Panc1 (cell line): ENCODE data around the gene PALB2. TPM values are rescaled to one million over a fixed set of nuclear protein-coding genes. Genes with fewer than 3 reads are reported as not detected.

Source experiments
- ATAC-seq: fragments of 200-7000 bp; cut with Tn5 transposase; 2 replicates; pipeline ENCODE4 v1.9.1; 2020; ENCODE audit warnings: mild to moderate bottlenecking, moderate library complexity
- BruUV-seq: library from RNA; stranded (reverse); fragments of 400-500 nt; replicated peaks from 2 replicates; lab custom pipeline; 2021; lab: Mats Ljungman, UMichigan
- CTCF ChIA-PET: fragments of 300-600 bp; sonication (Branson Sonifier 250); formaldehyde crosslinking; loops from one replicate; lab custom pipeline; 2022; ENCODE audit warnings: antibody characterized with exemption; lab: Charles Lee
- POLR2A ChIA-PET: fragments of 300-600 bp; sonication (Branson Sonifier 250); formaldehyde crosslinking; loops from one replicate; lab custom pipeline; 2022; ENCODE audit warnings: antibody characterized with exemption; lab: Charles Lee
- DNase-seq: peaks from one replicate; pipeline ENCODE4 v3.0.0-alpha.2; 2010; ENCODE audit warnings: low read depth, low spot score
- H3K27ac ChIP-seq: 2 replicates; pipeline ENCODE4 v1.5.1; 2011; ENCODE audit warnings: mild to moderate bottlenecking, low read length, inconsistent platforms
- H3K27me3 ChIP-seq: fragments of 200-500 bp; sonication (Bioruptor generic); 2 replicates; pipeline ENCODE4 v1.6.0; 2014; ENCODE audit warnings: low read length, inconsistent platforms; ENCODE audit not compliant: control insufficient read depth, insufficient read depth
- H3K36me3 ChIP-seq: fragments of 200-500 bp; sonication (Bioruptor generic); 2 replicates; pipeline ENCODE4 v1.5.1; 2014; ENCODE audit warnings: inconsistent platforms, mild to moderate bottlenecking, low read length, moderate library complexity; ENCODE audit not compliant: control insufficient read depth, insufficient read depth
- H3K4me1 ChIP-seq: 2 replicates; pipeline ENCODE4 v1.5.1; 2011; ENCODE audit warnings: inconsistent platforms, mild to moderate bottlenecking, low read length, moderate library complexity; ENCODE audit not compliant: control insufficient read depth, insufficient read depth
- H3K4me3 ChIP-seq, 2 experiments: 2 replicates each; pipeline ENCODE4 v1.5.1; 2011 to 2012; ENCODE audit warnings: low read depth in 2 of 2, low read length in 2 of 2, mild to moderate bottlenecking in 2 of 2, inconsistent platforms in 1 of 2, moderate library complexity in 1 of 2
- H3K9me3 ChIP-seq: fragments of 200-500 bp; sonication (Bioruptor generic); 2 replicates; pipeline ENCODE4 v1.5.1; 2014; ENCODE audit warnings: low read depth, mild to moderate bottlenecking, inconsistent platforms, low read length, moderate library complexity; ENCODE audit not compliant: control insufficient read depth, insufficient read depth
- POLR2AphosphoS5 ChIP-seq: IDR thresholded peaks from 2 replicates; pipeline ENCODE4 v1.6.1; 2012; ENCODE audit warnings: mild to moderate bottlenecking, low read depth, low read length, moderate library complexity
- SIN3A ChIP-seq: IDR thresholded peaks from 2 replicates; pipeline ENCODE4 v1.6.1; 2012; ENCODE audit warnings: low read depth, mild to moderate bottlenecking, low read length, moderate library complexity, borderline replicate concordance; ENCODE audit not compliant: insufficient read depth
- TCF7L2 ChIP-seq: IDR thresholded peaks from 2 replicates; pipeline ENCODE4 v1.6.1; 2011; ENCODE audit warnings: mild to moderate bottlenecking, low read depth, low read length, inconsistent platforms
- in situ Hi-C: cut with HindIII; loops from 2 replicates; pipeline ENCODE4 v1.10.0; 2016; ENCODE audit warnings: low sequenced_read_pairs, low pct_unique_long_range_greater_than_20kb
- intact Hi-C: fragments of 100-400 bp; cut with micrococcal nuclease; formaldehyde crosslinking; loops from one replicate; pipeline ENCODE4 v1.10.0; 2022; ENCODE audit not compliant: unreplicated experiment
- total RNA-seq: library from RNA; stranded (reverse); gene quantifications from one replicate; pipeline ENCODE4 v1.2.1, GENCODE V29; 2021; ENCODE audit not compliant: unreplicated experiment
- TF ChIP-seq, protein P1 (sequence below): fragments of 450-650 bp; IDR thresholded peaks from 2 replicates; pipeline ENCODE4 v1.5.1; 2017; ENCODE audit warnings: mild to moderate bottlenecking
- TF ChIP-seq, protein P2 (sequence below), 2 experiments: IDR thresholded peaks; 2 replicates each; pipeline ENCODE4 v1.6.1; 2011 to 2012; ENCODE audit warnings: low read depth in 2 of 2, control low read depth in 1 of 2, low read length in 1 of 2, mild to moderate bottlenecking in 1 of 2, moderate library complexity in 1 of 2; ENCODE audit not compliant: insufficient read depth in 1 of 2

PALB2 gene
- total RNA-seq, 1 experiment from 2014 or later: 21.7 TPM

DNA sequence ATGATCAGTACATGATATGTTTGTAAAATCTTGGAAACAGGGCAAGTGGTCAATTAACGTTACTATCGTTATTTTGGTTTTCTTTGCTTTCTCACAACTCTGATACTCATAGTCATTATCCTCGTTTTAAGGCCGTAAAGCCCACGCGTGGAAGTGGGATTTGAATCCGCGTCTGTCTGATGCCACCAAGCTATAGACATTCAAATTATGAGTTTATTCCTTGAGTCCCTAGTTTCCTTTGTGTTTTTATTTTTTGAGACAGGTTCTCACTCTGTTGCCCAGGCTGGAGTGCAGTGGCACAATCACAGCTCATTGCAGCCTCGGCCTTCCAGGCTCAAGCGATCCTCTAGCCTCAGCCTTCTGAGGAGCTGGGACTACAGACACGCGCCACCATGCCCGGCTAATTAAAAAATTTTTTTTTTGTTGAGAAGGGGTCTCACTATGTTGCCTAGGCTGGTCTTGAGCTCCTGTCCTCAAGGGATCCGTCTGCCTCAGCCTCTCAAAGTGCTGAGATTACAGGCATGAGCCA lies 1.2 kb upstream of the PALB2 start:
- H3K27ac ChIP-seq: peak overlapping the region; percentile 97
- H3K27me3 ChIP-seq: no peaks in the 10 kb centered on the region
- in situ Hi-C loops: no loop called here
- H3K9me3 ChIP-seq: no peaks in the 10 kb centered on the region
- H3K36me3 ChIP-seq: peaks cover 9% of the 10 kb centered on the region
- no peak for DNase-seq
- ATAC-seq: no peak
- intact Hi-C loops: no loop called here
- ChIA-PET CTCF (no interaction called here), POLR2A (no interaction called here)
- no peak for TF ChIP-seq SIN3A
- no peak for TF ChIP-seq POLR2AphosphoS5
- TF ChIP-seq TCF7L2: no peak
- TF ChIP-seq, protein P1, sequence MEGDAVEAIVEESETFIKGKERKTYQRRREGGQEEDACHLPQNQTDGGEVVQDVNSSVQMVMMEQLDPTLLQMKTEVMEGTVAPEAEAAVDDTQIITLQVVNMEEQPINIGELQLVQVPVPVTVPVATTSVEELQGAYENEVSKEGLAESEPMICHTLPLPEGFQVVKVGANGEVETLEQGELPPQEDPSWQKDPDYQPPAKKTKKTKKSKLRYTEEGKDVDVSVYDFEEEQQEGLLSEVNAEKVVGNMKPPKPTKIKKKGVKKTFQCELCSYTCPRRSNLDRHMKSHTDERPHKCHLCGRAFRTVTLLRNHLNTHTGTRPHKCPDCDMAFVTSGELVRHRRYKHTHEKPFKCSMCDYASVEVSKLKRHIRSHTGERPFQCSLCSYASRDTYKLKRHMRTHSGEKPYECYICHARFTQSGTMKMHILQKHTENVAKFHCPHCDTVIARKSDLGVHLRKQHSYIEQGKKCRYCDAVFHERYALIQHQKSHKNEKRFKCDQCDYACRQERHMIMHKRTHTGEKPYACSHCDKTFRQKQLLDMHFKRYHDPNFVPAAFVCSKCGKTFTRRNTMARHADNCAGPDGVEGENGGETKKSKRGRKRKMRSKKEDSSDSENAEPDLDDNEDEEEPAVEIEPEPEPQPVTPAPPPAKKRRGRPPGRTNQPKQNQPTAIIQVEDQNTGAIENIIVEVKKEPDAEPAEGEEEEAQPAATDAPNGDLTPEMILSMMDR: no peak
- TF ChIP-seq, protein P2, sequence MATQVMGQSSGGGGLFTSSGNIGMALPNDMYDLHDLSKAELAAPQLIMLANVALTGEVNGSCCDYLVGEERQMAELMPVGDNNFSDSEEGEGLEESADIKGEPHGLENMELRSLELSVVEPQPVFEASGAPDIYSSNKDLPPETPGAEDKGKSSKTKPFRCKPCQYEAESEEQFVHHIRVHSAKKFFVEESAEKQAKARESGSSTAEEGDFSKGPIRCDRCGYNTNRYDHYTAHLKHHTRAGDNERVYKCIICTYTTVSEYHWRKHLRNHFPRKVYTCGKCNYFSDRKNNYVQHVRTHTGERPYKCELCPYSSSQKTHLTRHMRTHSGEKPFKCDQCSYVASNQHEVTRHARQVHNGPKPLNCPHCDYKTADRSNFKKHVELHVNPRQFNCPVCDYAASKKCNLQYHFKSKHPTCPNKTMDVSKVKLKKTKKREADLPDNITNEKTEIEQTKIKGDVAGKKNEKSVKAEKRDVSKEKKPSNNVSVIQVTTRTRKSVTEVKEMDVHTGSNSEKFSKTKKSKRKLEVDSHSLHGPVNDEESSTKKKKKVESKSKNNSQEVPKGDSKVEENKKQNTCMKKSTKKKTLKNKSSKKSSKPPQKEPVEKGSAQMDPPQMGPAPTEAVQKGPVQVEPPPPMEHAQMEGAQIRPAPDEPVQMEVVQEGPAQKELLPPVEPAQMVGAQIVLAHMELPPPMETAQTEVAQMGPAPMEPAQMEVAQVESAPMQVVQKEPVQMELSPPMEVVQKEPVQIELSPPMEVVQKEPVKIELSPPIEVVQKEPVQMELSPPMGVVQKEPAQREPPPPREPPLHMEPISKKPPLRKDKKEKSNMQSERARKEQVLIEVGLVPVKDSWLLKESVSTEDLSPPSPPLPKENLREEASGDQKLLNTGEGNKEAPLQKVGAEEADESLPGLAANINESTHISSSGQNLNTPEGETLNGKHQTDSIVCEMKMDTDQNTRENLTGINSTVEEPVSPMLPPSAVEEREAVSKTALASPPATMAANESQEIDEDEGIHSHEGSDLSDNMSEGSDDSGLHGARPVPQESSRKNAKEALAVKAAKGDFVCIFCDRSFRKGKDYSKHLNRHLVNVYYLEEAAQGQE (IDR thresholded peaks at IDR 0.05; ENCODE audit: insufficient read depth in 1 of 2, low read depth in 2 of 2, low read length in 1 of 2): no peak
- 0 out of 2 replicates have a peak, but pooled peaks cover 3% of the 10 kb centered on the region for H3K4me1 ChIP-seq
- BruUV-seq: no TSS peak
- H3K4me3 ChIP-seq: peak overlapping the region; percentile 96 to 98

DNA sequence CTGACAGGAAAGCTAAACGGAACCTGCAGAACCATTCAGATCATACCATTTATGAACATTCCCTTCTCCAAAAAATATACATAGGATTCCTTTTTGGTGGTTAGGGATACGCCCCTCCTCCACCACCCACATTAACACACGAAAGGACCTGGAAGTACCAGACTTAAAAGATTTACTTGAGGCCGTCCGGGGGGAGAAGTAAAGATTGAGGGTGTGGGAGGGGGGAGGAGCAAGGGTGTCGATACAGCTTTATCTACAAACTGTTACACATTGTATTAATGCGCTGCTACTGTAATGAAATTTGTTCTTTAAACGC lies 537 bp downstream of the PALB2 start:
- in situ Hi-C loops (no loop called here), intact Hi-C loops (no loop called here)
- ChIA-PET POLR2A (no interaction called here), CTCF (no interaction called here)
- no peaks in the 10 kb centered on the region for H3K27me3 ChIP-seq
- H3K27ac ChIP-seq: peak overlapping the region; percentile 97
- peaks cover 17% of the 10 kb centered on the region for H3K36me3 ChIP-seq
- no peaks in the 10 kb centered on the region for H3K9me3 ChIP-seq
- ATAC-seq: peak; percentile 18
- BruUV-seq: no TSS peak
- peak overlapping the region; percentile 96 to 98 for H3K4me3 ChIP-seq
- no peak for DNase-seq
- no peak for TF ChIP-seq SIN3A
- TF ChIP-seq POLR2AphosphoS5: no peak
- TF ChIP-seq TCF7L2: no peak
- TF ChIP-seq, protein P1: no peak
- TF ChIP-seq, protein P2 (IDR thresholded peaks at IDR 0.05; ENCODE audit: insufficient read depth in 1 of 2, low read depth in 2 of 2, low read length in 1 of 2): no peak
- H3K4me1 ChIP-seq: 0 out of 2 replicates have a peak, but pooled peaks cover 3% of the 10 kb centered on the region
